ENCODE data around the gene SIRT6.

DNA sequence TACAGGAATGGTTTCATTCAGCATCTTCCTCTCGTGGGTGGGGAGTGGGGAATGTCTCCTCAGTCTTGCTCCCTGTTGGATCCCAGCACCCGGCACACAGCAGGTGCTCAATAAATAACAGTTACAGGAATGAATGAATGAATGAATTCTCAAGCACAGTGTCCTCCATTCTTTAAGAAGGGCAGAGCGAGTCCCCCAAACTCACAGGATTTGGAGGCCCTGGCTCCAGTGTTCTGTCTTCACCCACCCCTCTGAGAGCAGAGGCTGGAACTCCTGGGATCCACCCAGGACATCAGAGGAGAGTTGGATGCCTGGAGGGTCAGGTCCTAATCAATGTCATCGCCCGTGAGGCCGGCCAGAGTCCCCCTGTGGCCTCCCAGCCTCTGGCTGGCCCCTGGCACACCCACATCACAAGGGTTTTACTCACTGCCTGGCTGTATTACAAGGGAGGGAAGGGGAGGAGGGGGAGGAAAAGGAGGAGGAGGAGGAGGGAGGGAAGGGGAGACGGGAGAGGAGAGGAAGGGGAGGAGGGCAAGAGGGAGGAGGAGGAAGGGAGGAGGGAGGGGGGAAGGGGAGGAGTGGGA lies 37.6 kb downstream of the SIRT6 start:
- TF ChIP-seq, protein P1, sequence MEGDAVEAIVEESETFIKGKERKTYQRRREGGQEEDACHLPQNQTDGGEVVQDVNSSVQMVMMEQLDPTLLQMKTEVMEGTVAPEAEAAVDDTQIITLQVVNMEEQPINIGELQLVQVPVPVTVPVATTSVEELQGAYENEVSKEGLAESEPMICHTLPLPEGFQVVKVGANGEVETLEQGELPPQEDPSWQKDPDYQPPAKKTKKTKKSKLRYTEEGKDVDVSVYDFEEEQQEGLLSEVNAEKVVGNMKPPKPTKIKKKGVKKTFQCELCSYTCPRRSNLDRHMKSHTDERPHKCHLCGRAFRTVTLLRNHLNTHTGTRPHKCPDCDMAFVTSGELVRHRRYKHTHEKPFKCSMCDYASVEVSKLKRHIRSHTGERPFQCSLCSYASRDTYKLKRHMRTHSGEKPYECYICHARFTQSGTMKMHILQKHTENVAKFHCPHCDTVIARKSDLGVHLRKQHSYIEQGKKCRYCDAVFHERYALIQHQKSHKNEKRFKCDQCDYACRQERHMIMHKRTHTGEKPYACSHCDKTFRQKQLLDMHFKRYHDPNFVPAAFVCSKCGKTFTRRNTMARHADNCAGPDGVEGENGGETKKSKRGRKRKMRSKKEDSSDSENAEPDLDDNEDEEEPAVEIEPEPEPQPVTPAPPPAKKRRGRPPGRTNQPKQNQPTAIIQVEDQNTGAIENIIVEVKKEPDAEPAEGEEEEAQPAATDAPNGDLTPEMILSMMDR (IDR thresholded peaks at IDR 0.05; ENCODE audit: poor library complexity, severe bottlenecking): no peak
- no peak for TF ChIP-seq POLR2AphosphoS5 (IDR thresholded peaks at IDR 0.05)
- TF ChIP-seq EZH2 (IDR thresholded peaks at IDR 0.05; ENCODE audit: borderline replicate concordance, insufficient read depth, low read length, poor library complexity, severe bottlenecking): no peak
- no peak for TF ChIP-seq SMC3 (conservative IDR thresholded peaks at IDR 0.05; ENCODE audit: poor library complexity)
- TF ChIP-seq RAD21 (conservative IDR thresholded peaks at IDR 0.05): no peak
- no peak for TF ChIP-seq EP300 (conservative IDR thresholded peaks at IDR 0.05; ENCODE audit: poor library complexity, severe bottlenecking)
- no peak for TF ChIP-seq MXI1 (conservative IDR thresholded peaks at IDR 0.05; ENCODE audit: poor library complexity, severe bottlenecking)
- TF ChIP-seq TAF1 (IDR thresholded peaks at IDR 0.05; ENCODE audit: low read depth): no peak
- TF ChIP-seq, protein P2, sequence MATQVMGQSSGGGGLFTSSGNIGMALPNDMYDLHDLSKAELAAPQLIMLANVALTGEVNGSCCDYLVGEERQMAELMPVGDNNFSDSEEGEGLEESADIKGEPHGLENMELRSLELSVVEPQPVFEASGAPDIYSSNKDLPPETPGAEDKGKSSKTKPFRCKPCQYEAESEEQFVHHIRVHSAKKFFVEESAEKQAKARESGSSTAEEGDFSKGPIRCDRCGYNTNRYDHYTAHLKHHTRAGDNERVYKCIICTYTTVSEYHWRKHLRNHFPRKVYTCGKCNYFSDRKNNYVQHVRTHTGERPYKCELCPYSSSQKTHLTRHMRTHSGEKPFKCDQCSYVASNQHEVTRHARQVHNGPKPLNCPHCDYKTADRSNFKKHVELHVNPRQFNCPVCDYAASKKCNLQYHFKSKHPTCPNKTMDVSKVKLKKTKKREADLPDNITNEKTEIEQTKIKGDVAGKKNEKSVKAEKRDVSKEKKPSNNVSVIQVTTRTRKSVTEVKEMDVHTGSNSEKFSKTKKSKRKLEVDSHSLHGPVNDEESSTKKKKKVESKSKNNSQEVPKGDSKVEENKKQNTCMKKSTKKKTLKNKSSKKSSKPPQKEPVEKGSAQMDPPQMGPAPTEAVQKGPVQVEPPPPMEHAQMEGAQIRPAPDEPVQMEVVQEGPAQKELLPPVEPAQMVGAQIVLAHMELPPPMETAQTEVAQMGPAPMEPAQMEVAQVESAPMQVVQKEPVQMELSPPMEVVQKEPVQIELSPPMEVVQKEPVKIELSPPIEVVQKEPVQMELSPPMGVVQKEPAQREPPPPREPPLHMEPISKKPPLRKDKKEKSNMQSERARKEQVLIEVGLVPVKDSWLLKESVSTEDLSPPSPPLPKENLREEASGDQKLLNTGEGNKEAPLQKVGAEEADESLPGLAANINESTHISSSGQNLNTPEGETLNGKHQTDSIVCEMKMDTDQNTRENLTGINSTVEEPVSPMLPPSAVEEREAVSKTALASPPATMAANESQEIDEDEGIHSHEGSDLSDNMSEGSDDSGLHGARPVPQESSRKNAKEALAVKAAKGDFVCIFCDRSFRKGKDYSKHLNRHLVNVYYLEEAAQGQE (IDR thresholded peaks at IDR 0.05; ENCODE audit: borderline replicate concordance): no peak
